GM21717 (cell line): ENCODE measurements around the gene CA7.

Experiments used
- ATAC-seq: cut with Tn5 transposase; IDR thresholded peaks from one replicate; pipeline ENCODE4 v1.9.1; 2021; ENCODE audit warnings: mild to moderate bottlenecking, moderate library complexity; ENCODE audit not compliant: unreplicated experiment

CA7 gene

DNA sequence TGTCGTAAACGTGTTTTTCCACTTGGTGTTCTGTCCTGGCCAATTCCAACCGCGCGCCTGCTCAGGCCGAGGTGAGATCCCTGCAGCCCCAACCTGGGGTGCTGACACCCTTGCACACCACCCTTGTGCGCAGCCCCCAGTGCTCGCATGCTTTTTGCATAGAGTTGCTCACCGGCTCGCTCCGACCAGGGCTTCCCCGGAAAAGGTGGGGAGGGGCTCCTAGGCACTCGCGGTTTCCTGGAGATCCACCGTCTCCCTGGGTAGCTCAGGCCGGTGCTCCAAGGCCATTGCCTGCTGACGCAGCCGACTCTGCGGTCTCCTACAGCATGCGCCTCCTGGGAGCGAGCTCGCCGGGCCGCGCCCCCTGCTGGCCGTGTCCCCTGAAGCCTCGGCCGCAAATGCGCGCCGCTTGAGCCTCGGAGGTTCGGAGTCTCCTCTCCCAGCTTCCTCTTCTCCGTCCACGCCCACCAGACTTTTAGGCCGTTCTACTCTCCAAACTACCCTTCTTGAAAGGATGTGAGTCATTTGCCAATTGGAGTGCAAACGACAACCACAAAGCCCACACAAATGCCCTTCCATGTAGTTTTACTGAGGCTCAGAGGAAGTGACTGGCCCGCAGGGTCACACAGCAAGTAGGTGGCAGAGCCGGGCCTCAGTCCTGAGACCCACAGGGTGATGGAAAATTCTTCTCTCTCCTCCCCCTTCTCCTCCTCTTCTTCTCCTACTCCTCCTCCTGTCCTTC lies 28.9 kb downstream of the CA7 start:
- peak; percentile 78 for ATAC-seq

DNA sequence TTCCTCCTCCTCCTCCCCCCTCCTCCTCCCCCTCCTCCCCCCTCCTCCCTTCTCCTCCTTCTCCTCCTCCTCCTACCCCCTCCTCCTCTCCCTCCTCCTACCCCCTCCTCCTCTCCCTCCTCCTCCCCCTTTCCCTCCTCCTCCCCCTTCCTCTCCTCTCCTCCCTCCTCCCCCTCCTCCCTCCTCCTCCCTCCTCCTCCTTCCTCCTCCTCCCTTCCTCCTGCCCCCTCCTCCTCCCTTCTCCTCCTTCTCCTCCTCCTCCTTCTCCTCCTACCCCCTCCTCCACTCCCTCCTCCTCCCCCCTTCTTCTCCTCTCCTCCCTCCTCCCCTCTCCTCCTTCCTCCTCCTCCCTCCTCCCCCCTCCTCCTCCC lies 29.5 kb downstream of the CA7 start:
- ATAC-seq, result no peak

DNA sequence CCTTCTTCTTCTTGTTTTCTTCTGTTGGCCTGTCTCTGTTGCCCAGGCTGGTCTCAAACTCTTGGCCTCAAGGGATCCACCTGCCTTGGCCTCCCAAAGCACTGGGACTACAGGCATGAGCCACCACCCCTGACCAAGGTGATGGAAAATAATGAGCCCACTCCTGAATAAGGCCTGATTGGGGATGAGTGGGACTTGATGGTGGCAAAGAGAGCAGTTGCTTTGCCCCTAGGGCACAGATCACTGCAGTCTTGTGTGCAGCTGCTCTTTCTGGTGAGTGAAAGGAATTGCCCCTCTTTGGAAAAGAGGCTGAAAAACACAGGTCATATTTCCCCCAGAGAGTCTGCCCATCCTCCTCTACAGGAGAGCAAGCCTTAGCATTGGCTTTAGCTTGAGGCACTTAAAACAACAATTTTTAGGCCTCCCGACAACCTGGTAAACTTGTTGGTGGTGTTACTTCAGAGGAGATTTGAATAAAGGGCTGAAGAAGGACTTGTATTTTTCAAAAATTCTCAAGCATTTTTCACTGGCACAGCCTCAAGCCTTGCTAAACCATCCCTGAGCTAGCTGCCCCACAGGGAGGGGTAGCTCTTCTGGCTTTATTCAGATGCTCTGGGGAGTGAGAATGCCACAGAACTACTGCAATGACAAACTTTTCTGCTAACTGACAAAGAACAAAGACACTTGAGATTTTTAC lies 30.0 kb downstream of the CA7 start:
- ATAC-seq, result no peak

- ATAC-seq, result no peak
Observed at GRCh38 chr16:66878067-66878466, 33.9 kb downstream of the CA7 start.

DNA sequence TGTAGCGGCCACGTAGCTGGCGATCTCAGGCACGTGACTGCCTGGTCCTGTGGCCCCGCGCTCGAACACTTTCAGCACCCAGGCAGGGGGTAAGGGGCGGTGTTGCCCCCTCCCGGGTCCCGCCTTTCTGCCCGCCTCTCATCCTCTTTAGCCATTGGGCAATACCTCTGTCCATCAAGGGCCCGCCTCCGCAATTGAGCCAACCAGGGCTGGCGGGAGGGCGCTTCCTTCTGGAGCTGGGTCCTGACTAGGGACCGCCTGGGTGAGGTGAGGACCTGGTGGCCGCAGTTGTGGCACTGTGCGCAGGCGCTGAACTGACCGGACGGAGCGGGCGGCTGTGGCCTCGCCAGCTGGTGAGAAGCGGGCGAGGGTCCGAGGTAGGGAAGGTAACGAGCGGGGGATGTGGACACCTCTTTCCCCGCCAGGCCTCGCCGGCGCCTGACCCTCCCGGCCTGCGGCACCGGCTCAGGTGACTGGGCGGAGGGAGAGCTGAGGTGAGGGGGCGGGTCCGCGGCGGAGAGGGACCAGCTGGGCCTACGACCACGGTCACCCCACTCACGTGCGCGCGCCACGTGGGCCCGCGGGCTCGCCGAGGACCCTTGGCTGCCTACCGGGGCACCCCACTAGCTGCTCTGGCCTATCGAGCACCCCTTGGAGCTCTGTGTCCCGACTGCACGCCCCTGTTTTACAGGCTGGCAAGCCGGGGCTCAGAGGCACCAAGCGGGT lies 36.2 kb downstream of the CA7 start, which contains the start of gene PDP2:
Gene PDP2 (plus strand): TSS at position 228 of the 726 bp plus-strand sequence. CDS start 3,770 bp downstream, outside the sequence.
- ATAC-seq, result peak; percentile 92

DNA sequence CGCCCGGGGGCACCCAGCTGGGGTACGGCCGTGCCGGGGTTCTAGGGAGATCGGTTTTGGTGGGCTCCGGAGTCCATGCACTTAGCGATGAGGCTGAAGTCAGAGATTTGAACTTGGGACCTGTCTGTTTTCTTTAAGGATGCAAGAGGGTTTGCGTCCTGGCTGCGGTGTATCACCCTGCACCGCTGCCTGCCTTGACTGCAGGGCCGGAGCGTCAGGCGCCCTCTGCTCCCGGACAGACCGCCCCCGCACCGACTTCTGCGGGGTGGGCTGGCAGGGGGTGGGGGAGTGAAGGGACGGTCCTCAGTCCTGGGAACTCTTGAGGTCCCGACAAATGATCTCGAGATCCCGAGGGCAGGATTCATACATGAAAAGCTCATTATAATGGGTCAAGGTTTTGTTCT lies 36.8 kb downstream of the CA7 start:
- peak; percentile 11 for ATAC-seq

GRCh38 chr16:66881560-66881959 lies 37.3 kb downstream of the CA7 start:
- no peak for ATAC-seq

GRCh38 chr16:66881964-66882508 lies 37.8 kb downstream of the CA7 start:
- ATAC-seq, result no peak

DNA sequence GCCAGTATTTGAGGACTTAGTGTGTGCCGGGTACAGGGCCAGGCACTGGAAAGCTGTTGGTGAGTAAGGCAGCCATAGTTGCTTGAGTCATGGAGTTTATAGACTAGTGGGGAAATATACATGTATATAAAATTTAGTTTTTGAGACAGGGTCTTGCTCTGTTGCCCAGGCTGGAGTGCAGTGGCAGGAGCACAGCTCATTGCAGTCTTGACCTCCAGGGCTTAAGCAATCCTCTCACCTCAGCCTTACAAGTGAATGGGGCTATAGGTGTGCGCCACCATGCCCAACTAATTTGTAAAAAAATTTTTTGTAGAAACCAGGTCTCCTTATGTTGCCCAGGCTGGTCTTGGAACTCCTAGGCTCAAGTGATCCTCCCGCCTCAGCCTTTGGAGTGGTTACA lies 38.5 kb downstream of the CA7 start:
- no peak for ATAC-seq

- no peak for ATAC-seq
Observed at GRCh38 chr16:66885491-66885890, 41.3 kb downstream of the CA7 start.

- ATAC-seq, result no peak
Observed at GRCh38 chr16:66886321-66886720, 42.1 kb downstream of the CA7 start.

- ATAC-seq, result no peak
Observed at GRCh38 chr16:66886914-66887313, 42.7 kb downstream of the CA7 start.

GRCh38 chr16:66888647-66889615 lies 44.7 kb downstream of the CA7 start:
- ATAC-seq, result no peak

- ATAC-seq, result no peak
Observed at GRCh38 chr16:66889622-66890021, 45.4 kb downstream of the CA7 start.

DNA sequence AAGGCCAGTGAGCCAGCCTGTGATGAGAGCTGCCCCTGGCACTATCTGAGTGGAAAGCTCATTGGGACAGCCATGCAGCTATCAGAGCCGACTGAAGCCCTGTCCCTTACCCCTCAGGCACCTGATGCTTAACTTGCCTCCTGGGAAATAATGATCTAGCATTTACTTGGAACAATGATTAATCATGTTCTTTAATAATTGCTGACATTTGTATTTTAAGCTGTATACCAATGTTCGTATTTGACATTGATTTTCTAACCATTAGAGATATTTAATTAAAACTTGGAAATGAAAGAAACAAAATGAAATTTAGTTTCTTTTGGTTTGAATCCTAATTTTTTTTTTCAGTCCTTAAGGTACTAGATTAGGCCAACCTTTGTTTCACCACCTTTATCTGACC lies 46.6 kb downstream of the CA7 start:
- no peak for ATAC-seq

GRCh38 chr16:66891360-66891759 lies 47.1 kb downstream of the CA7 start:
- no peak for ATAC-seq

DNA sequence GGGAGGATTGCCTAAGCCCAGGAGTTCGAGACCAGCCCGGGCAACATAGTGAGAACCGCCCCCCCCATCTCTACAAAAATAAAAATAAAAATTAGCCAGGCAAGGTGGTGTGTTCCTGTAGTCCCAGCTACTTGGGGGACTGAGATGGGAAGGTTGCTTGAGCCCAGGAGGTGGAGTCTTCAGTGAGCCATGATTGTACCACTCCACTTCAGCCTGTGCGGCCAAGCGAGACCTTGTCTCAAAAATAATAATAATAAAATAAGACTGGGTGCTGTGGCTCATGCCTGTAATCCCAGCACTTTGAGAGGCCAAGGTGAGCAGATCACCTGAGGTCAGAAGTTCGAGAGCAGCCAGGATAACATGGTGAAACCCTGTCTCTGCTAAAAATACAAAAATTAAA lies 47.6 kb downstream of the CA7 start:
- no peak for ATAC-seq

- no peak for ATAC-seq
Observed at GRCh38 chr16:66894055-66894454, 49.8 kb downstream of the CA7 start.

GRCh38 chr16:66894948-66895688 lies 50.9 kb downstream of the CA7 start:
- no peak for ATAC-seq

DNA sequence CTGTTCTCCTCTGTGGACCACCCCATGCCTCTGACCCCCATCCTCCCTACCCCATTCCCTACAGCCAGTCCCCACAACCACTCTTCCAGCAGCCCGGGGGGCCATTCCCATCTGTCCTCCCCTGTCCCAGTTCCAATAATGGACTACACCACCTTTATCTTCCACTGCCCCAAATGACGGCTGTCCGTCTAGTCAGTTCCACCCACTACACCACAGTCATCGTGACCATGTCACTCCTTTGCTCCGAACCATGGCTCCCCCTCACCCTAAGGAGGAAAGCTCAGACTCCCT lies 51.4 kb downstream of the CA7 start:
- ATAC-seq, result no peak
